Measurements from ENCODE around the gene ARVCF. TPM values are rescaled to one million over a fixed set of nuclear protein-coding genes. Genes with fewer than 3 reads are reported as not detected.

Gene ARVCF
- total and polyA plus RNA-seq, 2 of the 8 experiments (the other 6 are each of a cell fraction or from before 2014, with no cell fraction given), result 31.0 to 43.2 TPM

DNA sequence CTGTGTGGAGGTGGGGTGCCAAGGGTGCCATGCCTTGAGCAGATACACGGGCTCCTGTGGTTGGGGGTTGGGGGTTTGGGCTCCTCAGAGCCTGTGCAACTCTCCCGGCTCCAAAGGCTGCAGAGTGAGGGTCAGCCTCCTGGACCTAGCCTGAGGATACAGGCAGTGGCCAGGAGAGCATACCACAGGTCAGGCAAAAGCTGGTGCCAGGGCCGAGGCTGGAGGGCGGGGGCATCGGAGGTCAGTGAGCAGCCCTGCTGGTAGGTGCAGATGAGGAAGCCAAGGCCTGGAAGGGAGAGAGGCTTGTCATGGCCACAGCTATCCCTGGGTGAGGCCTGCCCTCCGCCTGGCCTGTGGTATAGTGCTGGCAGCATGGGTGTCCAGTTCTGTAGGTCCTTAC is 37.9 kb upstream of the ARVCF start:
- Histone ChIP-seq H4K20me1 (replicated peaks in 1 of 2; ENCODE audit: control insufficient read depth in 1 of 2, insufficient read depth in 2 of 2, low read length in 2 of 2) (peaks cover 0 to 5% of the 10 kb centered on the region in 2 experiments), H3K56ac (replicated peaks; ENCODE audit: insufficient read length, low read depth, low read length) (no peak overlapping the region), H3K79me1 (ENCODE audit: low read depth, low read length) (no peaks in the 10 kb centered on the region), H2BK20ac (ENCODE audit: low read length) (no peak overlapping the region), H2BK15ac (ENCODE audit: low read length) (no peak overlapping the region), H4K8ac (ENCODE audit: extremely low read depth, insufficient read depth, low read length) (no peak overlapping the region), H3K4me1 (replicated peaks in 1 of 4; ENCODE audit: control insufficient read depth in 3 of 4, insufficient read depth in 4 of 4, low read length in 3 of 4) (no peaks in the 10 kb centered on the region), H3K36me3 (ENCODE audit: control insufficient read depth in 2 of 4, insufficient read depth in 4 of 4, low read length in 3 of 4) (no peaks in the 10 kb centered on the region), H2BK120ac (replicated peaks; ENCODE audit: low read depth, low read length) (no peak overlapping the region), H2AFZ (ENCODE audit: low read length) (no peak overlapping the region), H3K4me2 (ENCODE audit: insufficient read depth in 1 of 2, low read depth in 2 of 2, low read length in 2 of 2) (no peak overlapping the region), H2BK5ac (ENCODE audit: low read depth, low read length) (no peak overlapping the region), H3K4me3 (ENCODE audit: extremely low read depth in 1 of 4, insufficient read depth in 2 of 4, low read depth in 3 of 4, low read length in 4 of 4) (no peak overlapping the region), H3K23ac (ENCODE audit: insufficient read length) (no peak overlapping the region), H2BK12ac (ENCODE audit: low read depth, low read length) (no peak overlapping the region), H3K9me3 (ENCODE audit: insufficient read depth in 2 of 2, low read depth in 1 of 2, low read length in 1 of 2) (no peaks in the 10 kb centered on the region), H3K9ac (replicated peaks in 1 of 4; ENCODE audit: extremely low read depth in 1 of 4, low read depth in 3 of 4, low read length in 3 of 4) (no peak overlapping the region), H3K27ac (ENCODE audit: low read depth, low read length) (no peak overlapping the region), H3K23me2 (ENCODE audit: low read depth, low read length) (0 out of 2 replicates have a peak, but pooled peaks cover 2% of the 10 kb centered on the region), H3K14ac (ENCODE audit: insufficient read length) (no peak overlapping the region), H4K5ac (ENCODE audit: insufficient read length, low read depth, low read length) (no peak overlapping the region), H3K79me2 (ENCODE audit: control insufficient read depth in 1 of 2, insufficient read depth in 2 of 2, low read length in 2 of 2) (no peaks in the 10 kb centered on the region), H3K27me3 (replicated peaks in 1 of 4; ENCODE audit: control insufficient read depth in 3 of 4, extremely low read depth in 1 of 4, insufficient read depth in 3 of 4, low read length in 3 of 4) (no peaks in the 10 kb centered on the region; a peak in 1 of 7 replicates), H3K4ac (replicated peaks; ENCODE audit: insufficient read length, low read depth, low read length) (no peak overlapping the region), H2AK5ac (ENCODE audit: low read depth, low read length) (no peak overlapping the region), H3K18ac (ENCODE audit: extremely low read depth, low read length) (no peak overlapping the region), H4K91ac (replicated peaks; ENCODE audit: insufficient read length, low read length) (no peak overlapping the region)
- POLR2A ChIA-PET (ENCODE audit: partially characterized antibody), result no interaction called here
- TF ChIP-seq, protein P1, sequence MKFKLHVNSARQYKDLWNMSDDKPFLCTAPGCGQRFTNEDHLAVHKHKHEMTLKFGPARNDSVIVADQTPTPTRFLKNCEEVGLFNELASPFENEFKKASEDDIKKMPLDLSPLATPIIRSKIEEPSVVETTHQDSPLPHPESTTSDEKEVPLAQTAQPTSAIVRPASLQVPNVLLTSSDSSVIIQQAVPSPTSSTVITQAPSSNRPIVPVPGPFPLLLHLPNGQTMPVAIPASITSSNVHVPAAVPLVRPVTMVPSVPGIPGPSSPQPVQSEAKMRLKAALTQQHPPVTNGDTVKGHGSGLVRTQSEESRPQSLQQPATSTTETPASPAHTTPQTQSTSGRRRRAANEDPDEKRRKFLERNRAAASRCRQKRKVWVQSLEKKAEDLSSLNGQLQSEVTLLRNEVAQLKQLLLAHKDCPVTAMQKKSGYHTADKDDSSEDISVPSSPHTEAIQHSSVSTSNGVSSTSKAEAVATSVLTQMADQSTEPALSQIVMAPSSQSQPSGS (IDR thresholded peaks at IDR 0.05; ENCODE audit: low read length), result no peak
- TF ChIP-seq ZNF274 (IDR thresholded peaks at IDR 0.05; ENCODE audit: borderline replicate concordance, extremely low read depth, low read length) (no peak), CBX5 (IDR thresholded peaks at IDR 0.05; ENCODE audit: low read depth, low read length) (no peak), NANOG (IDR thresholded peaks at IDR 0.05; ENCODE audit: insufficient read depth, low read depth, low read length, poor library complexity, severe bottlenecking) (no peak), SP2 (IDR thresholded peaks at IDR 0.05; ENCODE audit: low read length) (no peak), SIX5 (IDR thresholded peaks at IDR 0.05; ENCODE audit: low read depth, low read length) (no peak)
- TF ChIP-seq, protein P2, sequence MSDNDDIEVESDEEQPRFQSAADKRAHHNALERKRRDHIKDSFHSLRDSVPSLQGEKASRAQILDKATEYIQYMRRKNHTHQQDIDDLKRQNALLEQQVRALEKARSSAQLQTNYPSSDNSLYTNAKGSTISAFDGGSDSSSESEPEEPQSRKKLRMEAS (IDR thresholded peaks at IDR 0.05), result no peak
- TF ChIP-seq, protein P3, sequence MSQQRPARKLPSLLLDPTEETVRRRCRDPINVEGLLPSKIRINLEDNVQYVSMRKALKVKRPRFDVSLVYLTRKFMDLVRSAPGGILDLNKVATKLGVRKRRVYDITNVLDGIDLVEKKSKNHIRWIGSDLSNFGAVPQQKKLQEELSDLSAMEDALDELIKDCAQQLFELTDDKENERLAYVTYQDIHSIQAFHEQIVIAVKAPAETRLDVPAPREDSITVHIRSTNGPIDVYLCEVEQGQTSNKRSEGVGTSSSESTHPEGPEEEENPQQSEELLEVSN (IDR thresholded peaks at IDR 0.05), result no peak
- WGBS, 2 experiments (ENCODE audit: extremely low coverage in 1 of 2, insufficient coverage in 1 of 2, insufficient read length in 1 of 2, insufficient replicate concordance in 2 of 2, low coverage in 1 of 2, low lambda C conversion rate in 2 of 2, missing lambda C conversion rate in 1 of 2), result 88% methylated on average over 5 of the region's 6 CpGs; no CpG with 5 or more reads in 1 of the 2 experiments
- no peak for FAIRE-seq
- CTCF ChIA-PET (ENCODE audit: partially characterized antibody), result interaction anchor here (0.7 to 1.1 kb wide), 2 partner anchors 12 to 41 kb away, joined by 3 read pairs; no protein-coding TSS in a partner anchor
- no peak for DNase-seq (ENCODE audit: low read depth in 1 of 2, low spot score in 2 of 2)
